NB4 (cell line): ENCODE measurements around the gene CDH4.

Experiments
- DNase-seq: peaks from one replicate; pipeline ENCODE4 v3.0.0; 2010; ENCODE audit warnings: low read depth
- H3K4me3 ChIP-seq: one replicate; pipeline ENCODE4 v1.5.1; 2011; ENCODE audit warnings: mild to moderate bottlenecking, low read depth, low read length, moderate library complexity
- MYC ChIP-seq: IDR thresholded peaks from 2 replicates; pipeline ENCODE4 v1.6.1; 2011; ENCODE audit warnings: low read depth, low read length
- POLR2A ChIP-seq: IDR thresholded peaks from 2 replicates; pipeline ENCODE4 v1.6.1; 2011; ENCODE audit warnings: mild to moderate bottlenecking; ENCODE audit not compliant: insufficient read length; ENCODE audit errors: extremely low read depth
- TF ChIP-seq, protein P1 (sequence below): IDR thresholded peaks from 2 replicates; pipeline ENCODE4 v1.6.1; 2011; ENCODE audit warnings: low read depth, low read length
- TF ChIP-seq, protein P2 (sequence below): IDR thresholded peaks from one replicate; pipeline ENCODE4 v1.5.1; 2012; ENCODE audit warnings: low read depth, low read length

Gene CDH4

GRCh38 chr20:61436283-61436666, 184.2 kb downstream of the CDH4 start:
- H3K4me3 ChIP-seq = no peak overlapping the region
- TF ChIP-seq, protein P1, sequence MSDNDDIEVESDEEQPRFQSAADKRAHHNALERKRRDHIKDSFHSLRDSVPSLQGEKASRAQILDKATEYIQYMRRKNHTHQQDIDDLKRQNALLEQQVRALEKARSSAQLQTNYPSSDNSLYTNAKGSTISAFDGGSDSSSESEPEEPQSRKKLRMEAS = no peak
- TF ChIP-seq, protein P2, sequence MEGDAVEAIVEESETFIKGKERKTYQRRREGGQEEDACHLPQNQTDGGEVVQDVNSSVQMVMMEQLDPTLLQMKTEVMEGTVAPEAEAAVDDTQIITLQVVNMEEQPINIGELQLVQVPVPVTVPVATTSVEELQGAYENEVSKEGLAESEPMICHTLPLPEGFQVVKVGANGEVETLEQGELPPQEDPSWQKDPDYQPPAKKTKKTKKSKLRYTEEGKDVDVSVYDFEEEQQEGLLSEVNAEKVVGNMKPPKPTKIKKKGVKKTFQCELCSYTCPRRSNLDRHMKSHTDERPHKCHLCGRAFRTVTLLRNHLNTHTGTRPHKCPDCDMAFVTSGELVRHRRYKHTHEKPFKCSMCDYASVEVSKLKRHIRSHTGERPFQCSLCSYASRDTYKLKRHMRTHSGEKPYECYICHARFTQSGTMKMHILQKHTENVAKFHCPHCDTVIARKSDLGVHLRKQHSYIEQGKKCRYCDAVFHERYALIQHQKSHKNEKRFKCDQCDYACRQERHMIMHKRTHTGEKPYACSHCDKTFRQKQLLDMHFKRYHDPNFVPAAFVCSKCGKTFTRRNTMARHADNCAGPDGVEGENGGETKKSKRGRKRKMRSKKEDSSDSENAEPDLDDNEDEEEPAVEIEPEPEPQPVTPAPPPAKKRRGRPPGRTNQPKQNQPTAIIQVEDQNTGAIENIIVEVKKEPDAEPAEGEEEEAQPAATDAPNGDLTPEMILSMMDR = no peak
- TF ChIP-seq MYC (no peak), POLR2A (no peak)
- DNase-seq = no peak

- no peak for DNase-seq
- no peak overlapping the region for H3K4me3 ChIP-seq
- no peak for TF ChIP-seq POLR2A
- no peak for TF ChIP-seq MYC
- TF ChIP-seq, protein P2 = no peak
- TF ChIP-seq, protein P1 = no peak
These were observed 184.7 kb downstream of the CDH4 start for GRCh38 chr20:61436667-61437279.

GRCh38 chr20:61437280-61438206, 185.5 kb downstream of the CDH4 start:
- no peak overlapping the region for H3K4me3 ChIP-seq
- no peak for DNase-seq
- TF ChIP-seq, protein P2 = no peak
- TF ChIP-seq MYC = no peak
- TF ChIP-seq, protein P1 = no peak
- no peak for TF ChIP-seq POLR2A

DNA sequence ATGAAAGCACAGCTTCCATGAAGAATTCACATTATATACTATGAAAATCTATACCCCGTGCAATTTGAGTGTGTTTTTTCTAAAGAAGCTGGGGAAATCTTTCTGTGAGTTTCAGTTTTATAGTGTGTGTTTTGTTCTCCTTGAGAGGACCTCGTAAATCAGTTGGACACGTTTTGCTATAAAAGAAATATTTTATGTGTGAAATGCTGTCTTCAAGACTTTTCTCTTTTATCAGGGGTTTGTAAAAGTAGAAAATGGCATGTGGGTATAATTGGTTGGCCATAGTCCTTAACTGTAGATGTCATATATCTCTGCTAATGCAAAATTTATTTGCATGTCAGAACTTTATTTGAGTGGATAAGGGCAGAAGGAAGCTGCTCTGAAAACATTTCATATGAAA, 186.2 kb downstream of the CDH4 start:
- TF ChIP-seq, protein P2 = no peak
- TF ChIP-seq MYC = no peak
- TF ChIP-seq, protein P1 = no peak
- no peak for TF ChIP-seq POLR2A
- DNase-seq = no peak
- no peak overlapping the region for H3K4me3 ChIP-seq

- H3K4me3 ChIP-seq = no peak overlapping the region
- DNase-seq = no peak
- no peak for TF ChIP-seq POLR2A
- TF ChIP-seq, protein P2 = no peak
- TF ChIP-seq MYC = no peak
- TF ChIP-seq, protein P1 = no peak
These were observed 187.2 kb downstream of the CDH4 start for GRCh38 chr20:61439251-61439650.
